Mesothelial cell of epicardium (in vitro differentiated cells): ENCODE measurements around the gene LUC7L3. TPM values are rescaled to one million over a fixed set of nuclear protein-coding genes. Genes with fewer than 3 reads are reported as not detected.

Experiments used
- DNase-seq, 2 experiments: peaks; one replicate each; pipeline ENCODE4 v3.0.0; 2021; ENCODE audit warnings: low spot score in 2 of 2; ENCODE audit not compliant: unreplicated experiment in 2 of 2
- H3K27ac Mint-ChIP-seq: 2 replicates; pipeline ENCODE4 v1.8.0; 2021; ENCODE audit warnings: mixed read lengths
- H3K27me3 Mint-ChIP-seq: 2 replicates; pipeline ENCODE4 v1.8.0; 2021; ENCODE audit warnings: low read depth, mixed read lengths
- H3K36me3 Mint-ChIP-seq: 2 replicates; pipeline ENCODE4 v1.8.0; 2021; ENCODE audit warnings: mixed read lengths
- H3K4me1 Mint-ChIP-seq: 2 replicates; pipeline ENCODE4 v1.8.0; 2021; ENCODE audit warnings: mixed read lengths
- H3K4me3 Mint-ChIP-seq: 2 replicates; pipeline ENCODE4 v1.8.0; 2021; ENCODE audit warnings: mild to moderate bottlenecking, moderate library complexity, mixed read lengths
- H3K9me3 Mint-ChIP-seq: 2 replicates; pipeline ENCODE4 v1.8.0; 2021; ENCODE audit warnings: mixed read lengths
- CTCF ChIP-seq: fragments of 200-600 bp; sonication (generic); IDR thresholded peaks from one replicate; pipeline ENCODE4 v1.5.0; 2021; ENCODE audit warnings: antibody characterized with exemption; ENCODE audit not compliant: unreplicated experiment
- total RNA-seq: library from RNA; stranded (reverse); gene quantifications from 3 replicates; pipeline ENCODE4 v1.2.1, GENCODE V29; 2021

Gene LUC7L3
- total RNA-seq, 1 donor from 2014 or later: 261 TPM

DNA sequence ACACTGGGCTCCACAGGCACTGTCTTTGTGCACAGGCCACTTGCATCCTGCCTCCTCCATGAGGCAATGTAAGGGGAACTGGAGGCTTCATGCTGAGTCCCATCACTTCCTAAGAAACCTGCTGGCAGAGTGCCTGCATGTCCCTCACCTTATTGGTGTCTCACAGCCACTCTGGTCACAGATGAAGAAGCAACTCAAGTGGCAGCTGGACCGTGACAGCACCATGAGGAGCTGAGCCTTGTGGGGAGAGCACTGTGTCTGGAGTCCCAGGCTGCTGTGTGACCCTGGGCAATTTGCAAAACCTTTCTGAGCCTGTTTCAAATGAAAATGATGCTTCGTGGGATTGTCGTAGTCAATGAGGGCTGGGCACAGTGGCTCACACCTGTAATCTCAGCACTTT lies 31.2 kb upstream of the LUC7L3 start:
- H3K27ac Mint-ChIP-seq: no peak overlapping the region
- no peaks in the 10 kb centered on the region for H3K27me3 Mint-ChIP-seq
- DNase-seq: no peak
- TF ChIP-seq CTCF: no peak
- peaks cover 33% of the 10 kb centered on the region for H3K4me1 Mint-ChIP-seq
- no peak overlapping the region for H3K4me3 Mint-ChIP-seq
- no peaks in the 10 kb centered on the region for H3K36me3 Mint-ChIP-seq
- no peaks in the 10 kb centered on the region for H3K9me3 Mint-ChIP-seq

DNA sequence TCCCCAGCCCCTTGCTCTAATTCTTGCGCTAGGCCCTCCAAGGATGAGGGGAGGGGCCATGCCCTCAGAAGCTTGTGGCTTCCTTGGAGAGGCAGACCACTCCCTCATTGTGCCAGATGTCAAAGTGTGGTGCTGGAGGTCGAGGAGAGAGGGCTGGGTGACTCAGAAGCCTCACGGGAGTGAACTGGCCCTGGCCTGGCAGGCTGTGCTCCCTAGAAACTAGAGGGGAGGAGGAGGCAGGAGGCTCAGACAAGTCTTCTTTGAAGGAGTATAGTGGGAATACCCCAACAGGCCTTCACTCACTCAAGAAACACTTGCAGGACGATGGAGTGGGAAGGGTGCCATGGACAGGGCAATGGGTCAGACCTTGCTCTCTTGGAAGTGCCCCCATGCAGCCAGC lies 30.2 kb upstream of the LUC7L3 start:
- H3K36me3 Mint-ChIP-seq: peaks cover 1% of the 10 kb centered on the region
- H3K27me3 Mint-ChIP-seq: no peaks in the 10 kb centered on the region
- H3K27ac Mint-ChIP-seq: no peak overlapping the region
- no peak overlapping the region for H3K4me3 Mint-ChIP-seq
- no peak for DNase-seq
- H3K4me1 Mint-ChIP-seq: peaks cover 38% of the 10 kb centered on the region
- H3K9me3 Mint-ChIP-seq: no peaks in the 10 kb centered on the region
- TF ChIP-seq CTCF: no peak

DNA sequence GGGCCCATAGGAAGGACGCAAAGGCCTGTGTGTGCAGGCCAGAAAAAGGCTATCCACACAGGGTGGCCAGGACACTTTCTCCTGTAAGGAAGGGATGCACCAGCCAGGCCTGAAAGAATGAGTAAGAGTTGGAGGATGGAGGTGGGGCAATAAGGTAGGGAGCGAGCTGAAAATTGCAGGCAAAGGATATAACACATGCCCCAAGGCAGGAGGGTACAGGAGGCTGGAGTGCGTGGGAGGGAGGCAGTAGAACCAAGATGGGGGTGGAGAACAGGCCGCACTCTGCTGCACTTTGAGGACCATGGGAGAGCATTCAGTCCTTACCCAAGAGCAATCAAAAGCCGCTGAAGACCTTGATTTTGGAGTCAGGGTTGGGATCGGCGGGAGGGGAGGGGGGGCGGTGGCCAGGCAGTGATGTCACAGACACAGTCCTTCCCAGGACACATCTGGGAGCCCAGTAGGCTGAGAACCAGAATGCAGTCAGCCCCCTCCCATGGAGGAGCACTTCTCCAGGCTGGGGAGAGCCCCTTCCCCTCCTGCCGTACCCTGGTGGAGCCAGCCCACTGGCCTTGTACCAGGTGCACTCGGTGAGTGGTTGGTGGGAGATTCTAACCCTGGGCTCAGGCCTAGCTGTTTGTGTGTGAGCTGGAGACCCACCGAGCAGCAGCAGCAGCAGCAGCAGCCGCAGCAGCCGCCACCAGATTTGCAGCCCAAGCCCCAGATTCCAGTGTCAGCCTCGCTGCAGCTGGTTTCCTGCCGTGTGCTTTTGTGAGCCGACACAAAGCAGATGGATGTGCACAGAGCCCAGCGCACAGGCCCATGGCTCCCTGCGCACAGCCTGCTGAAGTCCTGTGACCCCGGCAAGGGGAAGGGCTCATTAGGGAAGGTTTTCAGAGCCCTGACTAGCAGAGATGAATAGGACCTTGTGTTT lies 29.2 kb upstream of the LUC7L3 start:
- Mint-ChIP-seq H3K36me3 (peaks cover 5% of the 10 kb centered on the region), H3K4me3 (no peak overlapping the region), H3K9me3 (no peaks in the 10 kb centered on the region), H3K27ac (no peak overlapping the region), H3K4me1 (peaks cover 42% of the 10 kb centered on the region), H3K27me3 (no peaks in the 10 kb centered on the region)
- DNase-seq: no peak
- no peak for TF ChIP-seq CTCF

DNA sequence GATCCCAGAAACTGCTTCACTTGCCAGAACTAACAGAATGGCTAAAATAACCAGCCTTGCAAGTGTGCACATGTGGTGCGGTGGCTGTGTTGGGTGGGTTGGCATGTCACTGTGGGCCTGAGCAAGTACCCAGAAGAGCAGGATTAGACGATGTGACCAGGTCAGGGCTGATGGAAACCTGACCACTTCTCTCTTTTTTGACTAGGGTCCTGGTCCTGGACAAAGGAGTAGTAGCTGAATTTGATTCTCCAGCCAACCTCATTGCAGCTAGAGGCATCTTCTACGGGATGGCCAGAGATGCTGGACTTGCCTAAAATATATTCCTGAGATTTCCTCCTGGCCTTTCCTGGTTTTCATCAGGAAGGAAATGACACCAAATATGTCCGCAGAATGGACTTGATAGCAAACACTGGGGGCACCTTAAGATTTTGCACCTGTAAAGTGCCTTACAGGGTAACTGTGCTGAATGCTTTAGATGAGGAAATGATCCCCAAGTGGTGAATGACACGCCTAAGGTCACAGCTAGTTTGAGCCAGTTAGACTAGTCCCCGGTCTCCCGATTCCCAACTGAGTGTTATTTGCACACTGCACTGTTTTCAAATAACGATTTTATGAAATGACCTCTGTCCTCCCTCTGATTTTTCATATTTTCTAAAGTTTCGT lies 28.4 kb upstream of the LUC7L3 start:
- Mint-ChIP-seq H3K9me3 (no peaks in the 10 kb centered on the region), H3K27me3 (no peaks in the 10 kb centered on the region), H3K27ac (peak overlapping the region; percentile 50), H3K4me3 (no peak overlapping the region), H3K36me3 (peaks cover 12% of the 10 kb centered on the region), H3K4me1 (peaks cover 42% of the 10 kb centered on the region)
- TF ChIP-seq CTCF: no peak
- no peak for DNase-seq

DNA sequence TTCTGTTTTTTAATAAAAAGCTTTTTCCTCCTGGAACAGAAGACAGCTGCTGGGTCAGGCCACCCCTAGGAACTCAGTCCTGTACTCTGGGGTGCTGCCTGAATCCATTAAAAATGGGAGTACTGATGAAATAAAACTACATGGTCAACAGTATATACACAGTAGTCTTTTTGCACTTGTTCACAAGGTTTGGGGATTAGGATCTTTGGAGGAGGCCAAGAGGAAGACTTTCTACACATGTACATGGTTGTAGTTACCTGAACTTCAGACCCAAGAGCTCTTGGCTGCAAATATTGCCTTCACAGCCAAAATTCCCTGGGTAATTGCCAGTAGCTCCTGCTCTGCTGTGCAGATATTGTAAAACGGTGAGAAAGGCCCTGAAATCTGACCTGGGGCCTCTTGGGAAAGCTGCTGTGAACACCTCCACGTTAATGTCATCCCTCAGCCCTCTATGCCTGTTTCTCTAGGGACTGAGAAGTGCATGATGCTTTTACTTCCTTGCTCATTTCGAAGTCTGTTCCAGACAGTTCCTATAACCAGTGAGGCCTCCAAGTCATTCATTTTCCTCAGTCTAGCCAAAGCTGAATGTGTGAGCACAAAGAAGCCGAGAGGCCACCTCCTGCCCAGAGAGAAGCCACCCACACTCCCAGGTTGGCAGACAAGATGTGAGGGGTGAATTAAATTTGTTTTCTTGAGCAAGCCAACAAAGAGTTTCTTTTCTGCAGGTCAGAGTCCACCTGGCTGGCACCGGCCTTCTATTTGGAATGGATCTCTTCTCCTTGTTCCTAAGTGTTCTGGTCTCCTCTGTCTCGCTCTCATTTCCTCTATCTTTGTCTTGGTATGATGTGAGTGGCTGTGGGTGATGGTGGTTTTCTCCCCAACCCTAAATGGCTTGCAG lies 27.6 kb upstream of the LUC7L3 start:
- no peak overlapping the region for H3K4me3 Mint-ChIP-seq
- no peaks in the 10 kb centered on the region for H3K9me3 Mint-ChIP-seq
- H3K36me3 Mint-ChIP-seq: peaks cover 18% of the 10 kb centered on the region
- H3K4me1 Mint-ChIP-seq: peaks cover 35% of the 10 kb centered on the region
- peak overlapping the region; percentile 50 for H3K27ac Mint-ChIP-seq
- H3K27me3 Mint-ChIP-seq: no peaks in the 10 kb centered on the region
- DNase-seq: no peak
- no peak for TF ChIP-seq CTCF
